HFF-Myc (cell line): ENCODE results near the gene DENND1A.

Source experiments
- DNase-seq: peaks from one replicate; pipeline ENCODE4 v3.0.0-alpha.2; 2011; ENCODE audit warnings: low read depth; ENCODE audit errors: extremely low read depth
- H3K4me3 ChIP-seq: replicated peaks from 2 replicates; pipeline ENCODE4 v1.5.1; 2011; ENCODE audit warnings: low read depth, mild to moderate bottlenecking, control low read depth, low read length
- TF ChIP-seq, protein P1 (sequence below): IDR thresholded peaks from 2 replicates; pipeline ENCODE4 v1.5.1; 2012; ENCODE audit warnings: mild to moderate bottlenecking, low read depth, low read length, control low read depth; ENCODE audit errors: missing control alignments

Gene DENND1A

DNA sequence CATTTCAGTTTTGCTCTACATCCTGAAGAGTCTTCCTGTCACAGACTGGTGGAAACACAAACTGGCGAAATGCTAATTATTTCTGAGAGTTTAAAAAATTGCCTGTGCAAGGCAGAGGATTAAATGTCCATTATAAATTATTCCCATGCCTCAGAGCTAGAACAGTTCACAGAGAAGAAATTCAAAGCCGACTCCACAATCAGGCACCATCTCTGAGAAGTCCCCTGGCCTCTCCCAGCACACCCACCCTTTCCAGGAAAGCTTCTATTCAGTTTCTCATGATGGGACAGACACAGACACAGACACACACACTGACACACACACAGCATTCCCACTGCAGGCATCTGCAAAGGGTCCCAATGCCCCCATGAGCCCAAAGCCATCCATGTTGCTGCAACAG lies 253.1 kb downstream of the DENND1A start:
- TF ChIP-seq, protein P1, sequence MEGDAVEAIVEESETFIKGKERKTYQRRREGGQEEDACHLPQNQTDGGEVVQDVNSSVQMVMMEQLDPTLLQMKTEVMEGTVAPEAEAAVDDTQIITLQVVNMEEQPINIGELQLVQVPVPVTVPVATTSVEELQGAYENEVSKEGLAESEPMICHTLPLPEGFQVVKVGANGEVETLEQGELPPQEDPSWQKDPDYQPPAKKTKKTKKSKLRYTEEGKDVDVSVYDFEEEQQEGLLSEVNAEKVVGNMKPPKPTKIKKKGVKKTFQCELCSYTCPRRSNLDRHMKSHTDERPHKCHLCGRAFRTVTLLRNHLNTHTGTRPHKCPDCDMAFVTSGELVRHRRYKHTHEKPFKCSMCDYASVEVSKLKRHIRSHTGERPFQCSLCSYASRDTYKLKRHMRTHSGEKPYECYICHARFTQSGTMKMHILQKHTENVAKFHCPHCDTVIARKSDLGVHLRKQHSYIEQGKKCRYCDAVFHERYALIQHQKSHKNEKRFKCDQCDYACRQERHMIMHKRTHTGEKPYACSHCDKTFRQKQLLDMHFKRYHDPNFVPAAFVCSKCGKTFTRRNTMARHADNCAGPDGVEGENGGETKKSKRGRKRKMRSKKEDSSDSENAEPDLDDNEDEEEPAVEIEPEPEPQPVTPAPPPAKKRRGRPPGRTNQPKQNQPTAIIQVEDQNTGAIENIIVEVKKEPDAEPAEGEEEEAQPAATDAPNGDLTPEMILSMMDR = no peak
- DNase-seq = no peak
- no peak overlapping the region for H3K4me3 ChIP-seq

DNA sequence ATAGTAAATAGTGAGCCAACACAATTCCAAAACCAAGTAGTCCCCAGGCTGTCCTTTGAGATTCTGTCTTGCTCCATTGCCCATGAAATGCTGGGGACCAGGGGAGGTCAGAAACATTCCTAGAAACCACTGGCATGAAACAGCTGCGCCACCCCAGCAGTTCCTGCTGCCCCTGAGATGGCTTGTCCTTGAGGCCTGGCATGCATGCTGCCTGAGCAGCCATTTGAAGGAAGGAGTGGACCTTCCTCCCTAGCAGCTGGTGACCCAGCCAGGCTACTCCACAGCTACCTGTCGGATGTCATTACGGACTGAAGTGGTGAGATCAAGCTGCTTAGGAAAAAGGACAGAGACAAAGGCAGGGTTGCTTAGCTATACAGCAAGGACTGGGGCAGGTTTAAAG lies 260.6 kb downstream of the DENND1A start:
- DNase-seq = no peak
- TF ChIP-seq, protein P1 = no peak
- H3K4me3 ChIP-seq = no peak overlapping the region

DNA sequence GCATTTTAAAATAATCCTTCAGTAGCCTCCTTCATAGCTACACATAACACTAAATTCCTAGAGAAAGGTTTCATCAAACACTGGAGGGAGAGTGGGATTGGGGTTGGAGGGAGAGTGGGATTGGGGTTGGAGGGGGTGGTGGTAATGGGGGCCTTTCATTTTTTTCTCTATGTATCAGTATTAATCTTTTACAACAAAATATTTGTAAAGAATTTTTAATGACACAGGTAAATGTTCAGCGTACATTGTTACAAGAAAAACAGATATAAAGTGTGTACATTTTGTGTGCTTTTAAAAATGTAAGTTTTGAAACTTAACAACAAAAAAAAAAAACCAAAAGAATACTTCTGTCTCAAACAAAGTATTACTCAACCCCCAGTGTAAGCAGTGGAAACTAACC lies 266.4 kb downstream of the DENND1A start:
- TF ChIP-seq, protein P1 = no peak

DNA sequence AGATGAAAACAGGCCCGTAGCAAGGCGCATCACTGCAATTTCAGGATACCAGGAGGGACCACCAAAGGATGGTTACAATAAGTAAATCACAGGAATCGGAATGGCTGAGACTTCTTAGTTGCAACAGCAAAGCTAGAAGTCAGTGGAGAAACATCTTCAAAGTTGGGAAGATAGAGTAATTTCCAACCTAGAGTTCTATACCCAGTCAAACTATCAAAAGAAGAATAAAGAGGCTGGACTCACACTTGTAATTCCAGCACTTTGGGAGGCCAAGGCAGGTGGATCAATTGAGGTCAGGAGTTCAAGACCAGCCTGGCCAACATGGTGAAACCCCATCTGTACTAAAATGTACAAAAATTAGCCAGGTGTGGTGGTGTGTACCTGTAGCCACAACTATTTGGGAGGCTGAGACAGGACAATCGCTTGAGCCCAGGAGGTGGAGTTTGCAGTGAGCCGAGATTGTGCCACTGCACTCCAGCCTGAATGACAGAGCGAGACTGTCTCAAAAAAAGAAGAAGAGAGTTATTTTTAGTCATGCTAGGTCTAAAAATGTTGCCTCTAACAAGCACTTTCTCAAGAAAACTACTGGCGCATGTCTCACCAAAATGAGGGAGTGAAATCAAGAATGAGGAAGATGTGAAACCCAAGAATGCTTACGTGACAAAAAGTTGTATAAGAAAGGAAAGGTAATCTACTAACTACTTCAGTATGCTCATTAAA lies 267.7 kb downstream of the DENND1A start:
- no peak for DNase-seq
- TF ChIP-seq, protein P1 = no peak
- no peak overlapping the region for H3K4me3 ChIP-seq

More for the DNA sequence above, 266.4 kb downstream of the DENND1A start:
- H3K4me3 ChIP-seq = no peak overlapping the region
- DNase-seq = no peak

DNA sequence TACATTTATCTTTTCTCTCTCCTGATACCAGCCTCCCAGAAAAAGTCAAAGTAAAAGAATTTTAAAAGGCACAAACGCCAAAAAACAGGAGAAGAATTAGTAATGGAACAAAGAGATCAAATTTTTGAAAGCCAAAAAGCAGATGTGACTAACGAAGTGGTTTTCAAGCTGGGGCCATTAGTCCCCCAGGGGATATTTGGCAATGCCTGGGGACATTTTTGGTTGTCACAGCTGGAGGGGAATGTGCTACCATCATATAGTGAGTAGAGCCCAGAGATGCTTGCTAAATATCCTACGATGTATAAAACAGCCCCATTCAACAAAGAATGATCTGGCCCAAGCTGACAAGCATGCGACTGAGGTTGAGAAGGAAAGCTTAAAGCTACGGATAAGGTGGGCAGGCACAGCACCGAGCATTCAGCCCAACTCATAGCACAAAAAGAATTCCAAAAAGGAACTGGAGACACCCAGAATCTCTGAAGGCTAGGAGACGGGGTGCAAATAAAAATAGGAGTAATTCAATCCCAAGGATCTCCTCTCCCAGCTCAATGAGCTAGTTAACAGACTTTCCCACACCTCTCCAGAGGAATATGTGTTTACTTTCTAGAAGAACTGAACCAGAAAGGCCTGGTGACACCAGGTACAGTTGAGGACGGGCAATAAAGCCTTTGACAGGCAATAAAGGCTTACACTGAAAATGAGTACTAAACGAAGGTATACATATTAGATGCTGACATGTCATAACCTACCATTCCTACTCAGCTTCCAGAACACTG lies 269.0 kb downstream of the DENND1A start:
- DNase-seq = no peak
- H3K4me3 ChIP-seq = no peak overlapping the region
- TF ChIP-seq, protein P1 = no peak

DNA sequence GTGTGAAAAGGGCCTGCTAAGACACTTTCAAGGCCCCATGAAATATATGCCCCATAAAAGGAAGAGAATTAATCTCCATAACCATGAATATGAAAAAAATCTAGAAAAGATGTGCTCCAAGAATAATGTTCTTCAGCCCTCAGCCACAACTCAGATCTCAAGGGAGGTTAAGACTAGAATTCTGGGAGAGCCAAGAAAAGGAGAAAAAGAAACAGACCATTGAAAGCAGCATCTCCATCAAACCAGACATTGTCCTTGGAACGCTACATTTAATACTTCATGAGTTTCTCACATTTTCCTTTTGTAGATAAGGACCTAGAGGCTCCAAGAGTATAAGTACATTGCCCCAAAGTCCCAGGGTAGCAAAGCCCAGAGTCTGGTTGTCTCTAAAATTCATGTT lies 270.6 kb downstream of the DENND1A start:
- TF ChIP-seq, protein P1 = no peak
- no peak for DNase-seq
- H3K4me3 ChIP-seq = no peak overlapping the region
